Hepatocyte (in vitro differentiated cells): Measurements from ENCODE around the gene PTPMT1.

Experiments
- CTCF ChIP-seq: fragments of 200-600 bp; sonication (generic); IDR thresholded peaks from 2 replicates; pipeline ENCODE4 v1.5.1; 2016; ENCODE audit warnings: antibody characterized with exemption, mild to moderate bottlenecking; ENCODE audit not compliant: poor library complexity
- EZH2phosphoT487 ChIP-seq: fragments of 200-600 bp; sonication (generic); IDR thresholded peaks from one replicate; pipeline ENCODE4 v1.6.1; 2018; ENCODE audit warnings: antibody characterized with exemption, mild to moderate bottlenecking, low read depth, moderate library complexity; ENCODE audit not compliant: unreplicated experiment, severe bottlenecking

GRCh38 chr11:47516155-47516554 lies 49.2 kb upstream of the PTPMT1 start:
- TF ChIP-seq CTCF (no peak), EZH2phosphoT487 (no peak)
